KOPT-K1 (cell line): ENCODE results near the gene MAML2.

ENCODE experiments used
- H3K27ac ChIP-seq: fragments of 200-600 bp; sonication (generic); 2 replicates; pipeline ENCODE4 v1.5.1; 2016; ENCODE audit warnings: antibody characterized with exemption, mild to moderate bottlenecking, low read depth, low read length; ENCODE audit not compliant: poor library complexity, severe bottlenecking
- H3K36me3 ChIP-seq: fragments of 200-600 bp; sonication (generic); 2 replicates; pipeline ENCODE4 v1.5.1; 2017; ENCODE audit warnings: antibody characterized with exemption, mild to moderate bottlenecking, low read length, moderate library complexity; ENCODE audit not compliant: insufficient read depth
- H3K9me3 ChIP-seq: fragments of 200-600 bp; sonication (generic); 2 replicates; pipeline ENCODE4 v1.5.1; 2017; ENCODE audit warnings: antibody characterized with exemption, low read length, mild to moderate bottlenecking; ENCODE audit not compliant: insufficient read depth, poor library complexity, severe bottlenecking

MAML2 gene

DNA sequence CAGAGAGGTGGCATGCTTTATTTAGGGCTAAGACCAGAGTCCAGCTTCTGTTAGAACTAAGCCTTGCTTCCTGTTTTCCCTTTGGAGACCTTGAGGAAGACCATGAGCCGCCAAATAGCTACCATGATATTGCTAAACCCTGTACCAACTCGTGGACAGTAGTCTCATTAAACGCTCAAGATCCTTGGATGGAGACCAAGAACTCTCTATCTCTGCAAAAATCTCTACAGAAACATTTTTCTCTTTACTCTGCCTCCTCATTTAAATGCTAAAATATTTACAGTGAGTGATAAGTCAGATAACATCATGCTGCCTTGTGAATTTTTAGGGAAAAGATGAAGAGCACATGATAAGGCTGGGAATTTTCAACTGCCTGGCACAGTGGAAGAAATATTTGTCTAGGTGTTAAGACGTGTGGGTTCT is 197.8 kb downstream of the MAML2 start:
- Histone ChIP-seq H3K9me3 (no peaks in the 10 kb centered on the region), H3K36me3 (no peaks in the 10 kb centered on the region), H3K27ac (no peak overlapping the region)

DNA sequence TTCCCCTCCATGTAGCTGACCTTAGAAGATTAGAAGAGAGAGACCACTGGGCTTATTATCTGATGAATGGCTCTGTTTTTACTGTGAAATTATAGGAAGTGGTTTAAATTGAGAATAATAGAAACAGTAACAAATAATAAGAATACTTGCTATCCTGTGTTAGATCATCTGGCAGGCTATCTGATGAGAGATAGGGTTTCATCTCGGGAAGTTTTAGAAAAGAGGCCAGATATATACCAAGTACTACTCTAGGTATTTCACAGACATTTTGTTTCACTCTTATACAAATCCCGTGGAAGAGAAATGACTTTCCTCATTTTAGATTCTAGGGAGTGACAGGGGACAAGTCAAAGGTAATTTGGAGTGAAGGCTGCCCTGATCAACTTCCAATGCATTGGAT is 198.4 kb downstream of the MAML2 start:
- no peaks in the 10 kb centered on the region for H3K36me3 ChIP-seq
- no peaks in the 10 kb centered on the region for H3K9me3 ChIP-seq
- H3K27ac ChIP-seq: no peak overlapping the region

DNA sequence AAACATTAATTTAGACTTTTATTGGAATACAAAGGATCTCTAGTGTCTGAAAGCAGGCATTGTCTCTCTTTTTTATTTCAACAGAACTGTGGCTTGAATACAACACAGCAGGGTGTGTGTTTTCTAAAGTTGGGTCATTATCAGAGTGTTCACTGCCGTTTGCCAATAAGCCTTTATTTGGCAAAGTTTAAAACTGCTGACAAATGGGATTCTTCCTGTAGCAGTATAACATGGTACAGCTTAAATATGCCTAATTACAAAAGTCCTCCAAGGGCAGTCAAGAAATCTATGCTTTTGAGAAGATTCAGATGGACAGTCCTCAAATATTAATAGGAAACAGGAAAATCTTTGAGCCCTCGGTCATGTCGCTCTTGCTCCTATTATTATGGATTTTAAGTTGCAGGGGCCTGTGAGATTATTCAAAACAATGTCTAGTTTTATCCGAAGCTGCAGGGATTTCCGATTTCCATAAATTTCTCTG is 199.9 kb downstream of the MAML2 start:
- no peaks in the 10 kb centered on the region for H3K36me3 ChIP-seq
- no peaks in the 10 kb centered on the region for H3K9me3 ChIP-seq

DNA sequence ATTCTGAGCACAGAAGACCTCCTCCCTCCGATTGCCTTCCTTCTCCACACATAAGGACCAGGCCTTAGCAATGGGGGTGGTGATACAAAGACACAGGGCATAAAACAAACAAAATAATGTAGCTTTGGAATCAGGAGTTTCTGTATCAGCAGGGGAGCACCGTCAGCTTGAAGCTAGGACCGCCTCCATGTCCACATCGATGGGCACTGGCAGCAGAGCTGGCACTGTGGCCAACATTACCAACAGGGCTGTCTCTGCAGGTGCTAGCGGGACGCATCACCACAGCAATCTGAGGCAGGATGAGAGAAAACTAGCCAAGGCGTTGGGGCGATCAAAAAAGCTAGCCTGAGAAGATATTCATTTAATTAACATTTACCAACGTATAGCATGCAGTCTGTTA is 201.4 kb downstream of the MAML2 start:
- Histone ChIP-seq H3K9me3 (no peaks in the 10 kb centered on the region), H3K36me3 (no peaks in the 10 kb centered on the region), H3K27ac (no peak overlapping the region)

More for the DNA sequence above, 199.9 kb downstream of the MAML2 start:
- H3K27ac ChIP-seq: no peak overlapping the region

DNA sequence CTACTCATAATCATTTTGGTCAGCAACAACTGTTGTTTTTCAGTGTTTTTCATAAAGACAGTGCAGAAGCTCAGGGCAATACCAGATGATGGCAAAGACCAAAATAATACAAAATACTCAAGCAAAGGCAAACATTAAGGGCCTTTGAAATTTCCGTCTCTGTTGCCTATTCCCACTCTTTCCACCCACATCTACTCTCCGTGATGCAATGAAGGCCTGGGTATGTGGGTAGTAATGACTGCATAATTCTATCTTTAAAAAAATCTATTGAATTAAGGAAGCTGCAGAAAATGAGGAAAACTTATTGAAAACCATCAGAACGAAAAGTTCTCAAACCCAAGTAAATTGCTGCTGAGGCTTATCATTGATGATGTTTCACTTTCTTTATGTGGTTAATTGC is 203.3 kb downstream of the MAML2 start:
- H3K36me3 ChIP-seq: no peaks in the 10 kb centered on the region
- no peak overlapping the region for H3K27ac ChIP-seq
- no peaks in the 10 kb centered on the region for H3K9me3 ChIP-seq

DNA sequence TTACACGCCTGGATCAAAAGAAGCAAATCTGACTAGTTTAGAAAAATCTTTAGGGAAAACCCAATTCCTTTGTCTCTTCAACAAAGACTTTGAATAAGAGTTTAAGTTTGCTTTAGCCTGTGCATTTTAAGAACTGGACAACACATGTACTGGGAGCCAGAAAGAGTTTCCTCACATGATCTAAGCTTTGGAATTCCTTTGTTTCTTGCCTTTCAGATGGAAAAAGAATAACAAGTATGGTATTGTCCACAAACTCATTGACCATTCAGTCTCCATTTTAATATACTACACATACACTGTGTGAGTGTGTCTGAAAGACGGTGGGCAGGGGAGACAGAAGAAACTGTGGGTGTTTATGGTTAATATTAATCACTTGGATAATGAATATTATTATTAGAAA is 205.6 kb downstream of the MAML2 start:
- no peaks in the 10 kb centered on the region for H3K9me3 ChIP-seq
- H3K27ac ChIP-seq: no peak overlapping the region
- H3K36me3 ChIP-seq: no peaks in the 10 kb centered on the region

DNA sequence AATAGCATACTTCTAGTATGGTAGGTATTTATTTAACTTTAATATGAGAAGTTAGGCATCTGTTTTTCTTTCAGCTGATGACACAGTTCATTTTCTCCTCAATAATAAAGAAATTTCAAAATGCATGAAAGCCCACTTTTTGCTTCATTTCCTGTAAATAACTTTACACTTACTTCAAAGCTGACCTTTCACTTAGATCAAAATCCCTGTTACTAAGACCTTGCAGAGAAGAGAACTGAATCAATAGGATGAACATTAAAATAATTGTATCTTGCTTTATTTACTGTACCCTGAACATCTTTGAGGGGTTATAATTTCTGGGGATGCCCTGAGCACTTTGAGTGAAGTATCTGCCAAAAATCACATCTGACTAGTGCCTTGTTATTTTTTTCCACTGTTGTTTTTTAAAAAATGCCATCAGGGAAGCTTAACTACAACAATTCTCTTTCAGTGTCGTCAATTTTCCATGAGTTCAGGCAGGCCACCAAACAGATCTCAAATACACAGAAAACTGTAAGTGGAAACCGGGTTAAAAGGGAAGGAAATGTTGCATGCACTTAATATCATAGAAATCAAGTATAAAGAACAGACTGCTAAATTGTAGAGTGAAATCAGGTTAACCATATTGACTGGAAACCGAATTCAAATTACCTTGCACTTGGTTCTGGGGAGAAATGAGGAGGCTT is 206.2 kb downstream of the MAML2 start:
- no peak overlapping the region for H3K27ac ChIP-seq
- H3K9me3 ChIP-seq: no peaks in the 10 kb centered on the region
- H3K36me3 ChIP-seq: no peaks in the 10 kb centered on the region

DNA sequence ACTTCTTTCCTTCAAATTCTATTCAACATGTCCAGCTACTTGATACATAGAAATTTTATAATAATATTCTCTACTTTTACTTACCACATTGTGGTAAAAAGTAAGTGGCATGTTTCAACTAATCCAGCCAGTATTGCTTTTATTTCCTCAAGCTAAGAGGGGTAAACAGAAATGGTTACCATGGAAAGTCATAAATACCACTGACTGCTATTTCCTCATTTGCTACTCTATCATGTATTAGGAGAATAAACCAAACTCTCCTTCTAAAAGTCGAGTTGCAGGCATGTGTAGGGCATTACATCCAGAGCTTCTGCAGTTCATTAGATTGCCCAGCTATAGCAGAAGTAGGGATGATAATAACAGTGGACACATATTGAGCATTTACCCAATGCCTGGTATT is 208.4 kb downstream of the MAML2 start:
- Histone ChIP-seq H3K36me3 (no peaks in the 10 kb centered on the region), H3K9me3 (no peaks in the 10 kb centered on the region), H3K27ac (no peak overlapping the region)

DNA sequence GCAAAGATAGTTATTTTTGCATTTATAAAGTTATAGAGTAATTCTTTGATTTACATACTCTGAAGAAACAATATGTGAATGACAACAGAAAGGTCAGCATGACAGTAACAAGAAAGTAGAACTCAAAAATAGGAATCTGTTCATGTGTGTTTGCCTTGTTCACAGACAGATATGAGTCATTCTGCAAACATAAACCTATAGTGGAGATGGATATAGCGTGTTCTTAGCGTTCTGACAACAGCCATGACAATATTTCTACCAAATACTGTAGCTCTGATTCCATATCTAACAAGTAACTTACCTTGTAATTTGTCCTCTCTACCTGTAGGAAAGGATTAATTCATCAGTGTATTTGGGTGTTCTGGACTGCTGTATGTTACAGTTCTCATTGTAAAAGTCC is 210.6 kb downstream of the MAML2 start:
- no peak overlapping the region for H3K27ac ChIP-seq
- no peaks in the 10 kb centered on the region for H3K36me3 ChIP-seq
- no peaks in the 10 kb centered on the region for H3K9me3 ChIP-seq

DNA sequence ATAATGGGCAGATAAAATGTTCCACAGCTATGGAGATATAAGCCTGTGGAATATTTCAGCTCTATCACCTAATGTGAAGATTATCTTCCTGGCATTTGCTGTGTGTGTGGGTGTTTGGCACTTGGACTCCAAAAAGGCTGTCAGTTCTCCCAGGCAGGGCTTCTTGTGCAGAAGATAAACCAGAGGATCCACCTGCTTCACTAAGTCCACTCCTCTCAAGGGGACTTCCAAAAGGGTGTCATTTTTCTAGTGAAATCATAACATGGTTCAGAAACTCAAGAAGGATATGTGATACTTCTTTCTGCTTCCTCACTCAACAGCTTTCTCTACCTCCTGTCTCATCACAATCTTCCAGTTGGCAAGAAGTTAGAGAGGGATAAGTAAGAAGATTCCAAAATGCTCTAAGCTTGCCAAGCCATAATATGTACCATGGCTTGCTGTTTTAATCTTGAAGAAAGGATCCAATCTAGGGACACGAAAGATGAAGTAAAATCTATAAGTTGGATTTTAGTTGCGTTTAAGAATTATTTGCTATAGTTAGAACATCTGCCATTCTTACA is 212.9 kb downstream of the MAML2 start:
- Histone ChIP-seq H3K27ac (no peak overlapping the region), H3K9me3 (no peaks in the 10 kb centered on the region), H3K36me3 (no peaks in the 10 kb centered on the region)

DNA sequence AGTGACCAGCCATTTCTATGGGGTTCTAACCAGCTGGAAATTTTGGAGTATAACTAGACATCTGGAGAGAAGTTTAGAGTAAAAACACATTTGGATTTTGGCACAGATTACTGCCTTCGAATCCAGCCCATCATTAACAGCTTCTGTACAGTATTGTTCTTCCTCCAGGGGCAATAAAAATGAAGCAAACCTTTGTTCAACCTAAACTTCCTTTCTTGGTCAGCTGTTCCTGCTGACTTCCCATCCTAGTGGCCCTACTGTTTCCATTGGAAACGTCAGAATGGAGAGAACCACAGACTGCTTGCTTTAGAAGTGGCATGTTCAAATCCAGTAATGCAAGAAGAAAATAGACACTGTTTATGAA is 215.4 kb downstream of the MAML2 start:
- Histone ChIP-seq H3K36me3 (no peaks in the 10 kb centered on the region), H3K9me3 (no peaks in the 10 kb centered on the region), H3K27ac (no peak overlapping the region)

DNA sequence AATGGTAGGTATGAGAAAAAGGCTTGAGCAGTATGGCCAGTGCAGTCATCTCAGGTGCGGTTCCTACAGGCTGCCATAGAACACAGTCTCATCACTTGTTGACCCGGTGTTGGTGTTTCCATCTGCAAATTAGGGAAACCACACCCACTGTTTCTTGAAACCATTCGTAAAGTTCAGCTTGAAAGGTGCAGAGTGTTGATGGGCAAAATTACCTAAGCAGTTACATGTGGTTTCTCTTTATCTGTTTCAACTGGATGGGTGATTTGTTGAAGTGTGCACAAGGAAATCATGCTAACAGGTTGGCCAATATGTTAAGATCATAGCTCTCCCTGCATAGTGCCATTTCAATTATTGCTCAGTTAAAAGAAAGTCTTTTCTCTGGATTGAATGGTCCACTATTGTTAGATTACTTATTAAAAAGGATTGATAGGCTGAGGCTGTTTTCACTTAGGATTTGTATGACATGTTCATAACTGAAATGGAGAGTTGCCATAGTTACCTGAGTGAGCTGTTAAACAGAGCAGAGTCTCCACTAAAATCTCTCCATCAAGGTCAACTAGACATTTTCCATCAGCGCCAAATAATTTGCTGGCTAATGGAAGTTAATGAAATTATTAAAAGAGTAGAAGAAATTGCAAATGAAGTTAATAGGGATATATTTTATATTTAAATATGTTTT is 215.9 kb downstream of the MAML2 start:
- no peak overlapping the region for H3K27ac ChIP-seq
- H3K36me3 ChIP-seq: no peaks in the 10 kb centered on the region
- no peaks in the 10 kb centered on the region for H3K9me3 ChIP-seq

DNA sequence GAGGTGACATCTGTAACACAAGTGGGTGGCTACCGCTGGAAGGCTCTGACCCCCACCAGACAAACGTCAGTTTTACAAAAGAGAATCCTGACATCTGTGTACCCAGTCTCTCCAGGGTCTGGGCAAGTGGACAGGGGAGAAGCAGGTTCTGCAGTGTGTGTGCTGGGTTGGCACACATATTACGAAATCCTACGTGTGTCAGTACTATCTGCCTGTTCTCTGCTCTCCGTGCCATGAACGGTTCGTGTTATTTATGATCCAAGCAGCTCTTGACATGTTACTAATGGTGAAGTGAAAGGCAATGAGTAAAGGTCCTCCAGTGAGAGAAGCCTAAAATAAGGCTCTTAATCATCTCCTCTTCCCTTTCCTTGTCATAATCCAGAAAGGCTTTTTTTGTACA is 217.6 kb downstream of the MAML2 start:
- Histone ChIP-seq H3K36me3 (no peaks in the 10 kb centered on the region), H3K9me3 (no peaks in the 10 kb centered on the region), H3K27ac (no peak overlapping the region)

DNA sequence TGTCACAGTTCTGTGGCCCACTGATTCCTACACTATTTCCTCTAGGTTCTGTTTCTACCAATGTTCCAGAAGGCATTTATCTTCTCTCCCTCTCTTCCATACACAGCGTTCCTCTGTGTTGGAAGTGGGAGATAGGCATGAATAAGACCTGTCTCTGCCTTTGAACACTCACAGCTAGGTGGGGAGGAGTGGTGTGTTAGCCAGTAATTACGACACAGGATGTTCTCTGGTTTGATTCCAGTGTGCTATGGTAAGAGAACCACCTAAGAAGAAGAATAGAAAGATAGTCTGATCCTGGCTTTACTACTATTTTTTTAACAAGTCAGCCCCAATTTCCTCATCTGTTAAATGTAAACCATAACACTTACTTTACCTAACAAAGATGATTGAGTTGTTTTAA is 218.8 kb downstream of the MAML2 start:
- H3K36me3 ChIP-seq: no peaks in the 10 kb centered on the region
- H3K9me3 ChIP-seq: no peaks in the 10 kb centered on the region
- H3K27ac ChIP-seq: no peak overlapping the region

DNA sequence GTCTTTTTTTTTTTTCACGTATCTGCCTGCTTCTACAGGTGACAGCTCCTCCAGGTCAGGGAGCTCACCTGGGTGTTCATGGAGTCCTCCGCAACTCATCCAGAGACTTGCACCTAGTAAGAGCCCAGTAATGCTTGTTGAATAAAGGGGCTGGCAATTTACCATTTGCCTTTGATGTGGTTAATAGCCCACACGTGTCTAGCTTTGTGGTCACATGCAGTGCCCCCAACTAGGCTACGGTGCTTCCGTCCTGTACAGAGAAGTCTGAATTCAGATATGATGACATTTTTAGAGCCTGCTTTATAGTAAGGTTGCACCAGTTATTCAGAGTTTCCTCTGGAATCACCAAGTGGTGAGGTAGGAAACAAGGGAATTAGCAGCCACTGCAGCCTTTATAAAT is 219.7 kb downstream of the MAML2 start:
- no peak overlapping the region for H3K27ac ChIP-seq

DNA sequence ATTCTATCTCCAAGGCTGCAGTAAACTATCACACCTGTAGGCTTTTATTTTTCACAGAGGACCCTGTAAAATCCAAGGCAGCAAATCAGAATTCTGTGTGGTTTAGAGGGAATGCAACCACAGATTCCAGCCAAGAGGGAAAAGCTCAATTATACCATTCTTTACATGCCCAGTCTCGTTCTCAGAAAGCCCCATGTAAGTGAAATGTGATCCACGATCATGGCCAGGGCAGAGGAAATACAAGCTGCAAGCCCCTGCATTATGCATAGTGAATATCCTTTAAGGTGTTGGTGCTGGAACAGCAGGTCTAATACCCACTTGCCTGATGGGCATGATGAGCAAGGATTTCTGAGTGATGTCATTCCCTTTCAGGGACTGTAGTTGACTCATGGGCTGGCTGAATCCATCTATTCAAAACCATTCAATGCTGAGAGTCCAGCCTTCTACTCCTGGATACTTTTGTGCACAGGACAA is 220.4 kb downstream of the MAML2 start:
- H3K36me3 ChIP-seq: no peaks in the 10 kb centered on the region
- H3K9me3 ChIP-seq: no peaks in the 10 kb centered on the region
- H3K27ac ChIP-seq: no peak overlapping the region

More for the DNA sequence above, 219.7 kb downstream of the MAML2 start:
- no peaks in the 10 kb centered on the region for H3K9me3 ChIP-seq
- H3K36me3 ChIP-seq: no peaks in the 10 kb centered on the region
